ENCODE data around the gene DLGAP4.

Gene DLGAP4

DNA sequence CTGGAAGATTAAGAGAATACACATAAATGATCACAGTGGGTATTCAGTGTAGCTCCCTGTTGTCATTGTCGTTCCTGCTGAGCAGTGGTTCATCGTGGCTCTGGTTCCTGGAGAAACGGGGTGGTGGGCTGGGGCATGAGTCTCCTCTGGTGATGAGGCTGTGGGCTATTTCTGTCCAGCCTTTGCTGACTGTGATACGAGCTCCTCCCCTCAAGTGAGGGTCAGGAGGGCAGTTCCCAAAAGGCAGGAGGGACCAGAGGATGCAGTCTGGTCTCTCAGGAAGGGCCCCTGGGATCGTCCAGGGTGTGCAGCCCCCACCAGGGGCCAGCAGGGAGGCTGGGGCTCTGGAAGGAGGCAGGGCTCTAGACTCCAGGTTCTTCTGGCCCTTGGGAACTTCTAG is 31.1 kb upstream of the DLGAP4 start:
- peak; percentile 17 for DNase-seq (ENCODE audit: low spot score)

DNA sequence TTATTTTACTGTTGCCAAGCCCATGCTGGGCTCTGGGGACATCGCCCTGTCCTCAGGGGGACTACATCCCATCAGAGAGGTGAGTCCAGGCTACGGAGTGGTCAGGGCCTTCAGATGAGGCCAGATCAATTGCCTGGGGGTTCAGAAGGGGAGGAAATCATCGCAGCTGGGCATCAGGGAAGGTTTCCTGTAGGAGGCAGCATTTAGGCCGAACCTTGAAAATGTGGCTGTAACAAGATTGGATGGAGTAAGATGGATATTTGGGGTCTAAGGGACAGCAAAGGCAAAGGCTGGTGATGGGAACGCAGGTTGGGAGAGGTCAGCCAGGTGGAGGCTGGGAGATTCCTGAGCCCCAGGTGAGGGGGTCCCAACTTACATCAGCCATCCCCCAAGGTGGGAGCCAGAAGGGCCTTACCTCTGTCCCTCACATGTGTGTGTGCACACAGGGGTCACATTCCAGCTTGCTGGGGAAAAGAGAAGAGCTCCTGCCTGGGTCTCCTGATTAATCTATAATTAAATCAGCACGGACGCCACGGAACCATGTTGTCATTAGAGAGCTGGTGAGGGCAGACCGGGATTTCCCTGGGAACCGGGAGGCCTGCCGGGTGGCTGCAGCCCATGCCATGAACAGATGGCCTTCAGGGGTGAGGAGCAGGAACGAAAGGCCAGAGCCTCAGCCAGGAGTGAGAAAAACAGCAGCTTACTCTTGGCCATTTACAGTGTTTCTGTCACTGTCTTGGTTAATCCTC is 30.5 kb upstream of the DLGAP4 start:
- no peak for DNase-seq (ENCODE audit: low spot score)

DNA sequence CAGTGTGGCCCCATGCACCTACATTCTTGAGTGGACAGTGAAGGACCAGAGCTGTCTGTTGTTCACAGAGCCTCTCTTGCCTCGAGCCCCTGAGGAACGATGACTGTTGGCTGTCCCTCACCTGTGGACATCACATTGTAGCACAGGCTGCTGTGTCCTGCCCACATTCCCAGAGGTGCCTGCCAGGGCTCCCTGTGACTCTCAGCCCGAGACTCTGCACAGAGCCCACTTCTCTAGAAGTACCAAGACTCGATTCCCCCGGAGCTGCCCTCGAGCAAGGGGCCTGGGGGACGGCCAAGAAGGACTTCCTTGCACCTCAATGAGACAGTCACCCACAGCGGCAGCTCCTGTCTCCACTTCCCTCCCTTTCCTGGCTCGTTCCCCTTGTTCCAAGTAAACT is 28.6 kb upstream of the DLGAP4 start:
- DNase-seq (ENCODE audit: low spot score) = peak; percentile 30

DNA sequence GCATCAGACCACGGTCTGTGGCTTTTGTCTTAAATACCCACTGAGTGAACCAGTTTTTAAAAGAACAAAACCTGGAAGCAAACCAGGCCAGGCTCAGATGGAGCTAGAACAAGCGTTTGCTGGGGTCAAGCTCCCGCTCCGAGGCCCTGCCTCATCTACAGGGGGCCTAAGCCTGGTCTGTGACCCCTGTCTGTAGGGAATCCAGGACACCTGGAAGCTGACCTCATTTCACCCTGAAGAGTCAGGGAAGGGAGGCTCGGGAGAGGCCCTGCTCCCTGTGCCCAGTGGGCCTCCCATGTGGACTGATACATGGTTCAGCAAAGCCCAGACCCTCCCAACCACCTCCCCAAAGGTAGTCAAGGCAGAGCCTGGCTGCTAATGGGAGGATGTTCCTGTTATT is 26.8 kb upstream of the DLGAP4 start:
- DNase-seq (ENCODE audit: low spot score) = peak; percentile 10

DNA sequence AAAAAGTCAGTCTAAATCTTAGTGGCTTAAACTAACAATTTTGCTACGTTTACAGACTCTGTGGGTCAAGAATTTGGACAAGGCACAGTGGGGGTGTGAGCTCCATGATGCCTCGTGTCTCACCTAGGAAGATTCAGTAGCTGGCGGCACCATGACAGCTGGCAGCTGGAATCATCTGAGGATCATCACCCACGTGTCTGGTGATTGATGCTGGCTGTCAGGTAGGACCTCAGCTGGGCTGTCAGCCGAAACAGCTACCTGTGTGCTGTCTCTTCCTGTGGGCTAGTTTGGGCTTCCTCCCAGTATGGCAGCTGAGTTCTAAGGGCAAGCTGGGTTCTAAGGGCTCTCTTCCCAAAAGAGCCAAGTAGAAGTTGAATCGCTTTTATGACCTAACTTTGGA is 26.4 kb upstream of the DLGAP4 start:
- no peak for DNase-seq (ENCODE audit: low spot score)

DNA sequence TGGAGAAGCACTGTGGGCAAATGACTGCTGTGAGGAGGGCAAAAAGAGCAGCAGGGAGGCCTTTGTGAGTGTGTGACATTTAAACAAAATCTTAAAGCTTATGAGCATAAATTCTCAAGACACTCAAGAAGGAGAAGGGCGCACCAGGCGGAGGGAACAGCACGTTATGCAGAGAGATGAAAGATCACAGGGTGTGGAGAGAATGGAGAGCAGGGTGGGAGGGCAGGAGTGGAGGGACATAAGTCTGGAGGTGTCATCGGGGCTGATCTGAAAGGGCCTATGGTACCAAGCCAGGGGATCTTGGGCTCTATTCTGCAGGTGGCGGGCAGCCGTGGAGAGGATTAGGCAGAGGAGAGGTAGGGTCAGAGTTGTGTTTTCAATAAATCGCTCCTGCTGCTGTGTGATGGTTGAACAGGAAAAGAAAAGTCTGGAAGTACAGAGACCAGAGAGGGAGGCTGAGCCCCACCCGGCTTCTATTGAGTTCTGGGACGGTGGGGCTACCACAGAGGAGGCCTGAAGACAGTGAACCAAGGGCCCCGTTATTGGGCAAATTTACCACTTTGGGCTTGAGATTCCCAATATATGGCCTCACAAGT is 24.3 kb upstream of the DLGAP4 start:
- DNase-seq (ENCODE audit: low spot score) = peak; percentile 13

DNA sequence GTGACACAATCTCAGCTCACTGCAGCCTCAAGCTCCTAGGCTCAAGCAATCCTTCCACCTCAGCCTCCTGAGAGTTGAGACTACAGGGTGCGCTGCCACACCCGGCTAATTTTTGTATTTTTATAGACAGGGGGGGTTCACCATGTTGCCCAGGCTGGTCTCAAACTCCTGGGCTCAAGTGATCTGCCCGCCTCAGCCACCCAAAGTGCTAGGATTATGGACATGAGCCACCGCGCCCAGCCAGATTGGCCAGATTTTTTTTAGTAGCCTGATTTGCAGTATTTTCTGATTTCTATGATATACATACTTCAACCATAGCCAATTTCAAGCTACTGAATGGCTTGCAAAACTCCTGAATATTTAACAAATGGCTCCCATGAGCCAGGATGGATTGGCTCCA is 21.4 kb upstream of the DLGAP4 start:
- no peak for DNase-seq (ENCODE audit: low spot score)

DNA sequence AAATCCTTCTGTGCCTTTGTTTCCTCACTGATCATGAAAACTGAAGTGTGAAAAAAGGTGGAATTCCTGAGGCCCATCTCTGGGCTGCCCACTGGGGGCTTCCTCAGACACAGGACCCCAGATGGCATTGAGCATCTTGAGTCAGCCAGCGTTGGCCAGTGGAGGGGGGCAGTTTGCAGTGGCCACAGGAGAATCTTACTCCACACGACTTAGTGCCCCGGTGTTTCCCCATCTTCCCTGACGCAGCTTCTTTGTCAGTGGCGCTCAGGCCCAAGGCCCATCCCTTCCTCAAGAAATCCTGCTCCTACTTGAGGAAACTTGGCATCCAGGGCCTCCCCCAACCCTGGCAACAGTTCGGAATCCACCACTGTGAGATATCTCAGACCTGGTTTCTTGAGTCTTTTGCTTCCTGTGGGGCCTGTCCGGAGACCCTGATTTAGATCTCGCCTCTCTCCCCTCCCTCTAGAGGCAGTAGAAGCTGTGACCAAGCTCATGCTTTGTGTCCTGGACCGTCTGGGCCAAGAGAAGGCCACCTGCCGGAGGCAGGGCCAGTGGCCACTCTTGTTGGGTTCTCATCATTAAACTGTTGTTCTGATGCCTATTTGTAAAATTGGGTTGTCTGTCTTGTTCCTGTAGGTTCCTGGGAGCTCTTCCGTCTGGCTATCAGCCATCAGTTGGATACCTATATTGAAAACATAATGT is 20.2 kb upstream of the DLGAP4 start:
- DNase-seq (ENCODE audit: low spot score) = no peak

DNA sequence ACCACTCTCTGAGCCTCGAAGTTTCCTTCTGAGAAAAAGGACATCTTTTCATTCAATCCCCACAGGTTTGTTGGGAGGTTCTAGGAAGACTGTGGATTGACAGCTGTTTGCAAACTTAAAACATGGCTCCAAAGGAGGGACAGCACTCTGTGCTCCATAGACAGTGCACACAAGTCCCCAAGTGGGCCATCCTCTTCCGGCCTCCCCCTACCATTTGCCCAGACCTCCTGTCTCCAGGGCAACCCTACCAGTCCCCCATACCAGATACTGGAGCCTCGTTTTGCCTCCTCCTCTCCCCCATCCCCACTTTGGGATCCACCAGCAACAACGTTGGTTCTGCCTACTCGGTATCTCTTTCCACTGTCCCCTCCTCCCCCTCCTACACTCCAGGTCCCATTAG is 8.5 kb upstream of the DLGAP4 start:
- no peak for DNase-seq (ENCODE audit: low spot score)

DNA sequence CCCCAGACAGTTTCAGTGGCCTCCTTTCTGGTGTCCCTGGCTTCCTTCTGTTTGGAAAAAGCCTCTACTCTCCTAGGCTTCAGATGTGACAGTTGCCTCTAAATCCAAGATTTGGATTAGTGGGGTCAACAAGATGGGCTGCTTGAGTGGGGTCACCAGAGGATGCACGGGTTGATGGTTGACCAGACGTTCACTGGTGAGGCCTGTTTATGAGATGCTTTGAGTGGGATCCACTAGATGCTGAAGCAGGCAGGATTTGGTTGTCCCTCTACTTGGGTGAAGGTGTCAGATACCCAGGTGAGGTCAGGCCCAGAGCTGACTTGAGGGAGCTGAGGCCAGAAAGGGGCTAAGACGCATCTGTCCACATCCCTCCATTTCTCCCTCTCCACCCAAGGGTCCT is 8.1 kb upstream of the DLGAP4 start:
- no peak for DNase-seq (ENCODE audit: low spot score)

DNA sequence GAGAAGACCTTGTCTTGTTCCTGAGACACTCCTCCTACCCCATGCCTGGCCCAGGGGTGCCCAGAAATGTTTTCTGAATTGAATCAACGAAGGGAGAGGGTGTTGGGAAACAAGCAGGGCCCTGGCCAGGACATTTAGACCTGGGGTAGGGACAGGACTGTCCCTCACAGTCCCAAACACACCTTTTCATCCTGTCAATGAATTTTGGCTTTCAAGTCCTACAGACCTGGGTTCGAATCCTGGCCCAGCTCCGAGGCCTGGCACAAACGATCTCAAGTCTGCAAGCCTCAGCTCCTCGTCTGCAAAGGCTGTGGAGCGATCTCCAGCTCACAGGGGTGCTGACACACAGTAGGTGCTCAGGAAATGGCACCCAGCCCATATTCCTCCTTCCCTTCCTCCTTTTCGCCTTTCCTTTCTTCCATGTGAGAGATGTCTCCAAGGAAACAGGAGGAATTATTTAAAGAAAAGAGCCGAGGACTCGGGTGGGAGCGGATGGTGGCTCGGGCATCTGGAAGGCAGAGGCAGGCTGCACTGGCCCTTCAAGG is 7.3 kb upstream of the DLGAP4 start:
- DNase-seq (ENCODE audit: low spot score) = no peak

DNA sequence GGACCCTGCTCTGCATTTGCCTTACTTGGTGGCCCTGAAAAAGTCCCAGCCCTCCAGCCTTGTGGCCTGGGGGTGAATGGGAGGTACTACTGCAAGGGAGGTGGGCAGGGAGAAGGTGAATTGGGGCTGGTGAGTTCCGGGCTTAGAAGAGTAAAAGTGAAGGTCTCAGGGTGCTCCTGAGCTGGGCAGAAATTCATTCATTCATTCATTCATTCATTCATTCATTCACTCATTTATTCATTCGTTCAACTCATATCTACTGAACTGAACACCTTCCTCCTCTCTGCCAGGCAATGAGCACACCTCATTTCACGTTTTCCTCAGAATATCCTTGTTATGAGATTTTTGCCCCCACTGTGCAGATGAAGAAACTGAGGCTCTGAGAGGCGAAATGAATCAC is 6.7 kb upstream of the DLGAP4 start:
- DNase-seq (ENCODE audit: low spot score) = no peak

DNA sequence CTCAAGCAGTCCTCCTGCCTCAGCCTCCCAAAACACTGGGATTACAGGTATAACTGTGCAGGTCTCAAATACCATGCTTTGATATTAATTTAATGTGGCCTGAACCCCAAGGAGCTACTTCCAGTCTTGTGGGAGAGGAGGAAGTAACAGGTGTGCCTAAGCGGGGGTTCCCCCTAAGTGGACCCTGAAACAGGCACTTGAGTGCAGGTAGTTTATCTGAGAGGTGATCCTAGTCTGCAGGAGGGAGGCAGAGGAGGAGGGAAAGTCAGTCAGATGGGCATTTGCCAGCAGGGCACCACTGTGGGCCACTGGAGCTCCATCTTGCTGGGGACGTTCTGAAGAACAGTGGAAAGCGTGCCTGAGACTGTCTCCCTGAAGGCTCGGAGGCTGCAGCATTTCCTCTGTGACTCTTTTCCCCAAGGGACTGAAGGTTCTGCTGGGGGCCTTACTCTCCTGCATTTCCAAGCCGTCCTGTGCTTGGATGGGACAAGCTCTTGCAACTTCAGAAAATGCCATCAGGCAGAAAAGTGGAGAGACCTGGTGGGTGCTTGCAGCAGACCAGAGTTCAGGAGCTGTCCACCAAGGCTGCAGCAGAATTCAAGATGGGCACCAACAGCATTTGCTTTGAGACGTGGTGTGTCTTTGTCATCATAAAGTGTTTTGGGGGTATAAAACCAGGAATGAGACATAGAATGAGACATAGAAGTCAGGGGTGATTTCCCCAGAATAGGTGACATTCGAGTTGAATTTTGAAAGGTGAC is 4.6 kb upstream of the DLGAP4 start:
- no peak for DNase-seq (ENCODE audit: low spot score)

DNA sequence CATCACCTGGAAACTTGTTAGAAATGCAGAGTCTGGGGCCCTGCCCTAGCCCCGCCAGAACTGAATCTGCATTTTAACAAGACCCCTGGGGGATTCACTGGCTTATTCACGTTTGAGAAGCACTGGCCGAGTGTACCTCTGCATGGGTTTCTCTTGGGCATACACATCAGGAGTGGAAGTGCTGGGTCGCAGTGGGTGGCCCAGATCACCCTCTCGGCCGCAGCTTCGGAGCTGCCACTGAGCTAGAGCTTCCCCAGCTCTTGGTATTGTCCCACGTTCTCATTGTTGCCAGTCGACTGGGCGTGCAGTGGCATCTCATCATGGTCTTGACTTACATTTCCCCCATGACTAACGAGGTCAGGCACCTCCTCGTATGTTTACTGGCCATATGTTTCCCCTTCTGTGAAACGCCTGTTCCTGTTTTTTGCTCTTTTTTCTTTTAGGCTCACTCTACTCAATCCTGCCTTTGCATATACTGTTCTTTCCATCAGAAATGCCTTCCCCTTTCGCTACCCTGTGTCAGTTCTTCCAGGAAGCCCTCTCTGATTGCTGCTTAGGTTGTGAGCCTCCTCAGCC is 3.0 kb upstream of the DLGAP4 start:
- no peak for DNase-seq (ENCODE audit: low spot score)

DNA sequence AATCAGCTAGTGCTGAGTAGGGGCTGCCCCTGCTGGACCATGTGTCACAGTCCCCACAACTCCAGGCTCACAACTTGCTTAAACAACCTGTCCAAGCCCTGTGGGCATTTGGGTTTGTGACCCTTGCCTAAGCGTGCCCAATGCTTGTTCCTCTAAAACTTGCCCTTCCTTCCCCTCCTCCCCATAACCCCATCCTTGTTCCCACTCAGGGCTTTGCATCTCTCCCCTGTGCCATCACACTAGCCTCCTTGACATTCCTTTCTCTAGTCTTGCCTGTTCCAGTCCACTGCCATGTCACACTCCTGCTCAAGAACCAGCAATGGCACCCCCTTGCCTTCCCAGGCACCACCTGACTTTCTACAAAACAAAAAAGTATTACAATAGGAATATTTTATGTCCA is 2.3 kb upstream of the DLGAP4 start:
- DNase-seq (ENCODE audit: low spot score) = no peak

DNA sequence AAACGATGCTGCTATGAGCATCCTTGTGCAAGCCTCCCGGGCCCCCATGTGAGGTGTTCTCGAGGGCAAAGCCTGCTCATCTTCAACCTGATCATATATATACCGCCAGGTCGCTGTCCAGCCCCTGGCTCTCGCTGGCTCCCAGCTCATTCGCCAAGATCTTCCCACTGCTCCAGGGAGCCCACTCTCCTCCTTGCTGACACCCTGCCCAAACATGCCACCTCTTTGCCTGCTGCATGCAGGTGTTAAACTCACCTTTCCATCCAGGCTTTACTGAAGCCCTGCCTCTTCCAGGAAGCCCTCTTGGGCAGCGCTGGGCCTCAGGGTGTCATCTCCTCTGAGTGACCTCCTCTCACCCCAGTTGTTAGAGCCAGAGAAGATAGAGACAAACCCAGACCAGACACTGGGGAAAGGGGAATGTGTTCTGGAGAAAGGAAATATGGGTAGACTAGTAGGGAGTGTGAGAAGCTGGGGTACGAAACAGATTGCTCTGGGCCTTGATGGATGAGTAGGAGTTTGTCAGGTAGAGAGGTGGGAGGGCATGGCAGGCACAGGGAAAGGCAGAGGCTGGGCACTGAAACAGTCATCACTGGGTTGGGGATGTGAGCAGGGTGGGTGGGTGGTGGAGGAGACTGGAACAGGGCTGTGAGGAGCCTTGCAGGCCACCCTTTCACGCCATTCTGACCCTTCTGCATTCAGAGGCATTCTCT is 1.2 kb upstream of the DLGAP4 start:
- DNase-seq (ENCODE audit: low spot score) = no peak

DNA sequence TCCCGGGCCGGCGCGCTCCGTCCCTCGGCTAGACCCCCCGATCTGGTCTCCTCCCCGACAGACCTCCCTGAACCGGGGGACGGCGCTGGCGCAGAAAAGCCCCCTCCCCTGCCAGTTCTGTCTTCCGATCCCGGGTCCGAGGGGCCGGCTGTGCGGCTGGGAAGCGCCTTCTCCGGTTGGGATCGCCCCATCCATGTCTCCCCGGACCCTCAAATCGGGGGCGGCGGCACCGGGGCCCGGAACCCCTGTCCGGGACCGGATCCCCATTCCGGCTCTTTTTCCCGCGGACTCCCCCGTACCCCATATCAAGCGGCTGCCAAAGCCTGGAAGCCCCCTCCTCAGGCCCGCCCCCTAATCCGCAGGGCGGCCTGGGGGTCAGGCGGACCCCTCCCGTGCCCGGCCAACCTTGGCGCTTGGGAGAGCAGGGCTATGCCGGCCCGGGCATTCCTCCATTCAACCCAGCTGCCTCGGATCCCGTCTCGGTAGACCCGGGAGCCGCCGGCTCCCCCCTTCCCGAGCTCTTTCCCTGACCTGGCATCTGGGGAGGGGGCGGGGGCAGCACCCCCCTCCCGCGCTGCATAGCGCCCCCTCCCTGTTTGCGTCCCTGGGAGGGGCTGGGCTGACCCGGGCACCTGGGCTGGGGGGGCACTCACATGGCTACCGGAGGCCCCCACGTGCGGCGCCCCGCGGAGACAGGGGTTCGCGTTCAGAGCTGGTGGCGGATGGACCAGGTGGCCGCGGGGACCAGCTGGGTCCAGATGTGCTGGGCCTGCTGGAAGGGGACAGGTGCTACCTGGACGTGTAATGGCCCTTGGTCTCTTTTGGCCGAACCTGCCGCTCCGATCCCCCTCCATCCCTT is 643 bp downstream of the DLGAP4 start:
- DNase-seq (ENCODE audit: low spot score) = no peak

DNA sequence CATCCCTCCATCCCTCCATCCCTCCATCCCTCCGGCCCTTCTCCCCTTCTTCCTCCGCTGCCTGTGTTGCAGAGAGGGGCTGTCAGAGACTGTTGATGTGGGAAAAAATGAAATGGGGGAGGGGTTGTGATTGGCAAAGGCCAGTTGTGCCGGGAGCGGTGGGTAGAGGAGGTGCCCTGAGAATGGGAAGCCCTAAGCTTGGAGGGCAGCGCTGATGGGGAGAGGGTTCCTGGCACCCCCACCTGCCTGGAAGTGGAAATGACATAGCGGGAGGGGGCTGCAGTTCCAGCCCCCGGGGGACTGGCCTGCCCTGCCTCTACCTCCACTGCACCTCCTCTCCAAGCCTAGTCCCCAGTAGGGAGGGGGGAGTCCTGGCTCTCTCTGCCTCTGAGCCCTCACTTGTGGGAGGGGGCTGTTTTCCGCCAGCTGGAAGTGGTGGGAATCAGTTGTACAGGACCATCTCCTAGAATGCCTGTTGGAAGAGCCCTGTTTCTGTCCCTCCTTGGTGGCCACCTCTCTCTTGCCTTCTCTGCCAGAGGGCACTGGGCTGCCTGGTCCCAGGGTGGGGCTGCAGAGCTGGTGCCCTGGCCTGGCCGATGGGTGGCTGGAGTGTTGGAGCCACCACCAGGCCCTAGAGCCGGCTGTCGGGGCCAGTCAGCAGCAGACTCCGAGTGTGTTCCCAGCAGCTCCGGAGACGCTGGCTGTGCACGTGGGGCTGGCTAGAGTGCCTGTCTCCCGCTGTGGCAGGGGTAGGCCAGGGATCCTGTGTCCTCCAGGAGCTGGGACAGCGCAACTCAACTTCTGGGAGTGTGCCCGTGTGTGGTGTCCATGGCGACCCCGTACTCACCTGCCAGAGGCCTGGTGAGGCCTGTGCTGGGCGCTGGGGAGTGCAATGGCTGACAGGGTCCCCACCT is 1.5 kb downstream of the DLGAP4 start:
- DNase-seq (ENCODE audit: low spot score) = no peak

DNA sequence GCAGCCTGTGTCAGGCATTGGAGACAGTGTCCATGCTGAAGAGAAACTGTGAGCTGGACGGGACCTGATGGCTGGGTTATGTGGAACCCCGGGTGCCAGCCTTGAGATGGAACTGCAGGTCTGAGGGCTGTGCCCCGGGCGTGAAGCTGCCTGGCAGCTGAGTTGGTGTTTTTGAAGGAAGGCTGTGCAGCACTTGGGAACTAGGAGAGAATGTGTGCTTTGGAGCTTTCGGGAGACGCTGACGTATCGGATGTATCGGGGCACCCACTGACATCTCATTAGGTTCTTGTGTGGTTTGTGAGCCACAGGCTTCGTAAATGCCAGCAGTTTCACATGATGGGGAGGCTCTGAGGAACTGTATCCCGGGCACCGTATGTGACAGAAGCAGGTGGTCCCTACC is 2.2 kb downstream of the DLGAP4 start:
- no peak for DNase-seq (ENCODE audit: low spot score)
